Neural progenitor cell (in vitro differentiated cells): ENCODE results near the gene TSPAN10.

ENCODE experiments used
- EZH2 ChIP-seq: fragments of 200-600 bp; sonication (generic); IDR thresholded peaks from 2 replicates; pipeline ENCODE4 v1.6.1; 2017; ENCODE audit warnings: antibody characterized with exemption, mild to moderate bottlenecking, moderate library complexity
- TF ChIP-seq, protein P1 (sequence below): fragments of 200-600 bp; sonication (generic); IDR thresholded peaks from 2 replicates; pipeline ENCODE4 v1.5.1; 2017; ENCODE audit warnings: antibody characterized with exemption, mild to moderate bottlenecking

DNA sequence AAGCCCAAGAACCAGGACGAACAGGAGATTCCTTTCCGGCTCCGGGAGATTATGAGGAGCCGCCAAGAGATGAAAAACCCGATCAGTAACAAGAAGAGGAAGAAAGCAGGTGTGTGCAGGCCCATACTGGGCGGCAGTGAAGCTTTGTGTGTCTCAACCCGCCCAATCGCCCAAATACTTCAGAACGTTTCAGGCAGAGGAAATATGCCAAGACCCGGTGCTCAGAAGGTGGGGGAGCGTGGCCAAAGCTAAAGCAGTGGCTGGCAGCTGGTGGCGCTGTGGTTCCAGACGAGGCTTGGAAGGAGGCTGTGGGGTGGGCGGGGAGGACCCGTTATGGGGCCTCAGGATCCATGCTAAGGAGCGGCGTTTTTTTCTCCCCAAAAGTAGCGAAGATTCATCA is 30.8 kb downstream of the TSPAN10 start:
- TF ChIP-seq, protein P1, sequence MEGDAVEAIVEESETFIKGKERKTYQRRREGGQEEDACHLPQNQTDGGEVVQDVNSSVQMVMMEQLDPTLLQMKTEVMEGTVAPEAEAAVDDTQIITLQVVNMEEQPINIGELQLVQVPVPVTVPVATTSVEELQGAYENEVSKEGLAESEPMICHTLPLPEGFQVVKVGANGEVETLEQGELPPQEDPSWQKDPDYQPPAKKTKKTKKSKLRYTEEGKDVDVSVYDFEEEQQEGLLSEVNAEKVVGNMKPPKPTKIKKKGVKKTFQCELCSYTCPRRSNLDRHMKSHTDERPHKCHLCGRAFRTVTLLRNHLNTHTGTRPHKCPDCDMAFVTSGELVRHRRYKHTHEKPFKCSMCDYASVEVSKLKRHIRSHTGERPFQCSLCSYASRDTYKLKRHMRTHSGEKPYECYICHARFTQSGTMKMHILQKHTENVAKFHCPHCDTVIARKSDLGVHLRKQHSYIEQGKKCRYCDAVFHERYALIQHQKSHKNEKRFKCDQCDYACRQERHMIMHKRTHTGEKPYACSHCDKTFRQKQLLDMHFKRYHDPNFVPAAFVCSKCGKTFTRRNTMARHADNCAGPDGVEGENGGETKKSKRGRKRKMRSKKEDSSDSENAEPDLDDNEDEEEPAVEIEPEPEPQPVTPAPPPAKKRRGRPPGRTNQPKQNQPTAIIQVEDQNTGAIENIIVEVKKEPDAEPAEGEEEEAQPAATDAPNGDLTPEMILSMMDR = no peak
- no peak for TF ChIP-seq EZH2
